GM12878 (cell line): ENCODE measurements around the gene MYMK. TPM values are rescaled to one million over a fixed set of nuclear protein-coding genes. Genes with fewer than 3 reads are reported as not detected.

Experiments
- ATAC-seq: fragments of 200-7000 bp; cut with Tn5 transposase; 3 replicates; pipeline ENCODE4 v1.9.1; 2020; ENCODE audit warnings: mild to moderate bottlenecking, moderate library complexity
- BruUV-seq: library from RNA; stranded (reverse); fragments of 400-500 nt; replicated peaks from 2 replicates; lab custom pipeline; 2021; lab: Mats Ljungman, UMichigan
- CTCF ChIA-PET: fragments of 300-600 bp; sonication (Branson Sonifier 250); formaldehyde crosslinking; extraction: SDS; loops from one replicate; lab custom pipeline; 2021; ENCODE audit warnings: inconsistent platforms; lab: Yijun Ruan, JAX
- POLR2A ChIA-PET: fragments of 350-600 bp; formaldehyde crosslinking; extraction: SDS; loops from one replicate; lab custom pipeline; 2021; ENCODE audit warnings: inconsistent platforms; lab: Charles Lee
- RAD21 ChIA-PET: fragments of 300-600 bp; sonication (Branson Sonifier 250); formaldehyde crosslinking; loops from one replicate; lab custom pipeline; 2023; ENCODE audit warnings: antibody characterized with exemption; ENCODE audit not compliant: unreplicated experiment; lab: Charles Lee
- SMC1A ChIA-PET: fragments of 300-600 bp; sonication (Branson Sonifier 250); formaldehyde crosslinking; loops from one replicate; lab custom pipeline; 2023; ENCODE audit not compliant: unreplicated experiment, uncharacterized antibody; lab: Charles Lee
- DNase-seq: peaks from one replicate; pipeline ENCODE4 v3.0.0-alpha.2; 2011; ENCODE audit warnings: low read depth, low spot score
- FAIRE-seq: peaks from 3 replicates; lab custom pipeline; 2011; peaks lifted over from hg19 to GRCh38; lab: Jason Lieb, UNC
- H2AFZ ChIP-seq: 2 replicates; pipeline ENCODE4 v1.6.0; 2011; ENCODE audit warnings: low read depth, low read length, control low read depth; ENCODE audit not compliant: control insufficient read depth
- H3K27ac ChIP-seq: 2 replicates; pipeline ENCODE4 v1.5.1; 2011; ENCODE audit warnings: control low read depth; ENCODE audit not compliant: control insufficient read depth, insufficient read depth
- H3K27me3 ChIP-seq, 2 experiments: replicated peaks in 1 of 2; 2 replicates each; pipeline versions ENCODE4 v1.6.0 to v1.6.1; 2011; ENCODE audit warnings: low read length in 1 of 2; ENCODE audit not compliant: control insufficient read depth in 2 of 2, insufficient read depth in 2 of 2
- H3K36me3 ChIP-seq, 2 experiments: 2 replicates each; pipeline ENCODE4 v1.5.1; 2011; ENCODE audit warnings: low read length in 1 of 2; ENCODE audit not compliant: control insufficient read depth in 2 of 2, insufficient read depth in 2 of 2
- H3K4me1 ChIP-seq: 2 replicates; pipeline ENCODE4 v1.6.1; 2011; ENCODE audit warnings: mild to moderate bottlenecking, low read length, moderate library complexity, mixed read lengths; ENCODE audit not compliant: control insufficient read depth, insufficient read depth
- H3K4me2 ChIP-seq: 2 replicates; pipeline ENCODE4 v1.6.0; 2011; ENCODE audit warnings: control low read depth; ENCODE audit not compliant: control insufficient read depth, insufficient read depth
- H3K4me3 ChIP-seq: fragments of 200-600 bp; sonication (generic); 2 replicates; pipeline ENCODE4 v1.5.1; 2016
- H3K79me2 ChIP-seq: 2 replicates; pipeline ENCODE4 v1.6.0; 2011; ENCODE audit warnings: low read length; ENCODE audit not compliant: control insufficient read depth, insufficient read depth
- H3K9ac ChIP-seq: 2 replicates; pipeline ENCODE4 v1.8.0; 2011; ENCODE audit warnings: low read length, control low read depth, mixed read lengths; ENCODE audit not compliant: control insufficient read depth, insufficient read depth
- H3K9me3 ChIP-seq: replicated peaks from 3 replicates; pipeline ENCODE4 v1.5.1; 2011; ENCODE audit warnings: mild to moderate bottlenecking, low read length; ENCODE audit not compliant: control insufficient read depth, insufficient read depth
- H4K20me1 ChIP-seq: 2 replicates; pipeline ENCODE4 v1.6.0; 2011; ENCODE audit not compliant: control insufficient read depth, insufficient read depth
- BHLHE40 ChIP-seq, 2 experiments: fragments of 450-650 bp in 1 of 2; IDR thresholded peaks; 2 replicates each; pipeline ENCODE4 v1.6.1; 2011 to 2017; ENCODE audit warnings: low read depth in 2 of 2, borderline replicate concordance in 1 of 2, improper control_type of control experiment in 1 of 2, low read length in 1 of 2, mild to moderate bottlenecking in 1 of 2
- CTCF ChIP-seq, 3 experiments: IDR thresholded peaks in 2 of 3; conservative IDR thresholded peaks in 1 of 3; 2 replicates each; pipeline ENCODE4 v1.5.1; 2011; ENCODE audit warnings: low read depth in 3 of 3, low read length in 3 of 3, mild to moderate bottlenecking in 3 of 3, control low read depth in 2 of 3, moderate library complexity in 2 of 3, inconsistent platforms in 1 of 3, mixed read lengths in 1 of 3; ENCODE audit not compliant: control insufficient read depth in 2 of 3, insufficient read depth in 1 of 3; ENCODE audit errors: extremely low read depth in 1 of 3
- E2F8 ChIP-seq: fragments of 450-650 bp; IDR thresholded peaks from 2 replicates; pipeline ENCODE4 v1.6.1; 2018; ENCODE audit warnings: mild to moderate bottlenecking, low read depth, moderate library complexity; ENCODE audit not compliant: partially characterized antibody
- E4F1 ChIP-seq: fragments of 450-650 bp; IDR thresholded peaks from 2 replicates; pipeline ENCODE4 v1.6.1; 2018; ENCODE audit warnings: borderline replicate concordance, mild to moderate bottlenecking; ENCODE audit not compliant: partially characterized antibody
- FOS ChIP-seq: IDR thresholded peaks from 3 replicates; pipeline ENCODE4 v1.6.1; 2011; ENCODE audit warnings: borderline replicate concordance; ENCODE audit not compliant: insufficient read length; ENCODE audit errors: extremely low read depth
- GATAD2B ChIP-seq: fragments of 450-650 bp; conservative IDR thresholded peaks from 2 replicates; pipeline ENCODE4 v1.6.1; 2017; ENCODE audit warnings: low read depth, mild to moderate bottlenecking, moderate library complexity
- IKZF1 ChIP-seq: fragments of 450-650 bp; conservative IDR thresholded peaks from 2 replicates; pipeline ENCODE4 v1.6.1; 2017; ENCODE audit warnings: antibody characterized with exemption, mild to moderate bottlenecking
- NFYA ChIP-seq: IDR thresholded peaks from 2 replicates; pipeline ENCODE4 v1.6.1; 2011; ENCODE audit warnings: low read depth, mild to moderate bottlenecking, low read length, improper control_type of control experiment, borderline replicate concordance
- RAD21 ChIP-seq: IDR thresholded peaks from 2 replicates; pipeline ENCODE4 v1.6.1; 2011; ENCODE audit warnings: mild to moderate bottlenecking, low read depth, low read length, moderate library complexity; ENCODE audit not compliant: insufficient read depth
- SREBF2 ChIP-seq: IDR thresholded peaks from 2 replicates; pipeline ENCODE4 v1.6.1; 2012; ENCODE audit warnings: mild to moderate bottlenecking, low read length
- USF1 ChIP-seq: IDR thresholded peaks from 2 replicates; pipeline ENCODE4 v1.6.1; 2011; ENCODE audit warnings: borderline replicate concordance, low read depth, mild to moderate bottlenecking, moderate library complexity, mixed read lengths, low read length; ENCODE audit not compliant: insufficient read depth; ENCODE audit errors: extremely low read length
- WGBS: methylation state at CpG from one replicate; pipeline ENCODE4 v1.1.6; 2016; ENCODE audit warnings: low lambda C conversion rate; ENCODE audit not compliant: insufficient replicate concordance, insufficient coverage; ENCODE audit errors: missing lambda C conversion rate; 5-methylcytosine and 5-hydroxymethylcytosine counted together
- in situ Hi-C: fragments of 300-500 bp; cut with MboI; formaldehyde crosslinking; loops from 9 replicates; pipeline ENCODE4 v1.14.3; 2018; ENCODE audit warnings: mixed read lengths
- intact Hi-C: fragments of 100-400 bp; cut with micrococcal nuclease; formaldehyde crosslinking; loops from one replicate; pipeline ENCODE4 v1.14.2; 2022; ENCODE audit not compliant: unreplicated experiment
- polyA plus RNA-seq, 11 experiments: library from polyadenylated mRNA; depleted of rRNA in 4 of 11; unstranded in 6 of 11; stranded (reverse) in 5 of 11; fragments of >200 nt; fragmentation: Nextera tagmentation in 4 of 11; fragmentation: Illumina TruSeq in 1 of 11; extraction: Ambion mirVana in 4 of 11; extraction: Trizol in 1 of 11; gene quantifications; 1 replicate in 1 of 11; 2 replicates in 10 of 11; pipeline versions ENCODE4 v1.2.1 to v1.2.3, GENCODE V29; 2011 to 2016; ENCODE audit warnings: inconsistent platforms in 2 of 11, missing spikeins in 2 of 11, low read depth in 1 of 11
- total RNA-seq, 4 experiments: library from RNA; depleted of rRNA in 3 of 4; stranded (reverse); fragments of >200 nt in 3 of 4; fragmentation: Illumina TruSeq in 1 of 4; extraction: Trizol in 1 of 4; gene quantifications; 2 replicates each; pipeline versions ENCODE4 v1.2.1 to v1.2.3, GENCODE V29; 2013 to 2021

Gene MYMK
- total and polyA plus RNA-seq, 10 of the 15 experiments (the other 5 are each of a cell fraction or from before 2014, with no cell fraction given), result not detected

- TF ChIP-seq E2F8, result no peak
- no peak for TF ChIP-seq E4F1
- TF ChIP-seq NFYA, result no peak
- TF ChIP-seq, all 136 proteins: peak for 0
These were observed 17.2 kb upstream of the MYMK start (continued) for GRCh38 chr9:133542002-133542401.

DNA sequence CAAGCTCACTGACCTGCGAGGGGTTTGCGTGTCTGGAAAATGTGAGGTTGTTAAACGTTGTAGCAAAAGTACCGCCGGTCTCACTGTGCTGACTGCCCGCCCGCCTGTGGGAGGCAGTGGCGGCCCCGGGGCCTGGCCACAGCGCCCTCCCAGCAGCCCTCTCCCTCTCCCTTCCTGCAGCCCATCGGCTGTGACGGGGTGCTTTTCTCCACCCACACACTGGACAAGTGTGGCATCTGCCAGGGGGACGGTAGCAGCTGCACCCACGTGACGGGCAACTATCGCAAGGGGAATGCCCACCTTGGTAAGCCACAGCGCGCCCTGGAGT, 15.9 kb upstream of the MYMK start:
- in situ Hi-C loops (loop anchor here (25.0 kb wide), 1 partner anchor 472 kb away; no protein-coding TSS in a partner anchor), intact Hi-C loops (no loop called here)
- Histone ChIP-seq H3K4me2 (0 out of 2 replicates have a peak overlapping the region, but pooled peaks have one; percentile 33), H3K27ac (no peak overlapping the region), H2AFZ (no peak overlapping the region), H3K27me3 (peaks cover 0 to 7% of the 10 kb centered on the region in 2 experiments; a peak in 3 of 4 replicates), H4K20me1 (no peaks in the 10 kb centered on the region), H3K36me3 (no peaks in the 10 kb centered on the region), H3K9me3 (no peaks in the 10 kb centered on the region), H3K9ac (no peak overlapping the region), H3K79me2 (no peaks in the 10 kb centered on the region), H3K4me1 (no peaks in the 10 kb centered on the region; the same call in 1 of the 2 replicates), H3K4me3 (no peak overlapping the region)
- ATAC-seq, result peak; percentile 92
- DNase-seq, result peak; percentile 13
- POLR2A ChIA-PET, result no interaction called here
- RAD21 ChIA-PET, result no interaction called here
- no peak for FAIRE-seq
- TF ChIP-seq GATAD2B (0 out of 2 replicates have a peak, but pooled peaks have one; percentile 21), BHLHE40 (IDR thresholded peaks at IDR 0.05; ENCODE audit: borderline replicate concordance in 1 of 2, low read depth in 2 of 2, low read length in 1 of 2) (peak in 1 of 2 experiments; percentile 39; a peak in 1 of 4 replicates), USF1 (peak; percentile 38), CTCF (IDR thresholded peaks at IDR 0.05 in 2 of 3, conservative IDR thresholded peaks at IDR 0.05 in 1 of 3; ENCODE audit: control insufficient read depth in 2 of 3, extremely low read depth in 1 of 3, insufficient read depth in 1 of 3, low read depth in 3 of 3, low read length in 3 of 3) (peak; percentile 16 to 31 (median 31); a peak in 2 of 6 replicates), RAD21 (0 out of 2 replicates have a peak, but pooled peaks have one; percentile 18), FOS (no peak), IKZF1 (peak; percentile 40; the same call in 1 of the 2 replicates), SREBF2 (no peak)
- BruUV-seq, result no TSS peak
- 15% methylated on average over 18 of the region's 18 CpGs for WGBS
- SMC1A ChIA-PET, result no interaction called here
- CTCF ChIA-PET, result interaction anchor here (0.9 to 1.3 kb wide), 3 partner anchors 15 to 43 kb away, joined by 3 to 4 read pairs (median 4); no protein-coding TSS in a partner anchor
